GM19043 (cell line): Measurements from ENCODE around the gene CAPN8.

Source experiments
- ATAC-seq: cut with Tn5 transposase; IDR thresholded peaks from one replicate; pipeline ENCODE4 v1.9.1; 2021; ENCODE audit warnings: low read depth; ENCODE audit not compliant: unreplicated experiment

The CAPN8 gene

GRCh38 chr1:223702735-223703667 is 37.5 kb upstream of the CAPN8 start:
- no peak for ATAC-seq

- no peak for ATAC-seq
Measured at GRCh38 chr1:223700942-223701637, 35.6 kb upstream of the CAPN8 start.

GRCh38 chr1:223700388-223700918 is 35.0 kb upstream of the CAPN8 start:
- no peak for ATAC-seq

GRCh38 chr1:223695941-223696340 is 30.4 kb upstream of the CAPN8 start:
- ATAC-seq = no peak

GRCh38 chr1:223695014-223695548 is 29.6 kb upstream of the CAPN8 start:
- no peak for ATAC-seq

GRCh38 chr1:223691121-223691520 is 25.6 kb upstream of the CAPN8 start:
- no peak for ATAC-seq

- ATAC-seq = no peak
Measured at GRCh38 chr1:223684488-223684792, 18.9 kb upstream of the CAPN8 start.

- no peak for ATAC-seq
Measured at GRCh38 chr1:223683586-223684487, 18.3 kb upstream of the CAPN8 start.

- ATAC-seq = no peak
Measured at GRCh38 chr1:223682502-223682901, 17.0 kb upstream of the CAPN8 start.

- no peak for ATAC-seq
Measured at GRCh38 chr1:223680188-223680587, 14.7 kb upstream of the CAPN8 start.

GRCh38 chr1:223678841-223679240 is 13.3 kb upstream of the CAPN8 start:
- no peak for ATAC-seq

- no peak for ATAC-seq
Measured at GRCh38 chr1:223674119-223674890, 8.8 kb upstream of the CAPN8 start.

- no peak for ATAC-seq
Measured at GRCh38 chr1:223670458-223671159, 5.1 kb upstream of the CAPN8 start.

- no peak for ATAC-seq
Measured at GRCh38 chr1:223669003-223669795, 3.7 kb upstream of the CAPN8 start.

- no peak for ATAC-seq
Measured at GRCh38 chr1:223667484-223668182, 2.1 kb upstream of the CAPN8 start.

- no peak for ATAC-seq
Measured at GRCh38 chr1:223664106-223664505, 1.4 kb downstream of the CAPN8 start.

- no peak for ATAC-seq
Measured at GRCh38 chr1:223662943-223663342, 2.6 kb downstream of the CAPN8 start.

- no peak for ATAC-seq
Measured at GRCh38 chr1:223659711-223660110, 5.8 kb downstream of the CAPN8 start.
